Stomach (tissue), 4 donors: ENCODE measurements around the gene KDR.

Source experiments
- CTCF ChIP-seq, 7 experiments: fragments of 450-650 bp in 4 of 7; fragments of 200-600 bp in 3 of 7; sonication (generic) in 3 of 7; IDR thresholded peaks; one replicate each; pipeline ENCODE4 v1.5.1; 2016 to 2019; ENCODE audit warnings: antibody characterized with exemption in 7 of 7, control low read depth in 2 of 7, mild to moderate bottlenecking in 1 of 7
- POLR2A ChIP-seq, 4 donors: fragments of 450-650 bp; IDR thresholded peaks; one replicate each; pipeline ENCODE4 v1.6.1; 2016; ENCODE audit warnings: antibody characterized with exemption in 4 of 4, control low read depth in 2 of 4, mild to moderate bottlenecking in 1 of 4, moderate library complexity in 1 of 4
- POLR2AphosphoS5 ChIP-seq, 3 donors: sonication (generic); formaldehyde crosslinking; IDR thresholded peaks; one replicate each; pipeline ENCODE4 v1.6.1; 2016; ENCODE audit warnings: antibody characterized with exemption in 3 of 3

- TF ChIP-seq POLR2AphosphoS5 (IDR thresholded peaks at IDR 0.05) (no peak), CTCF (IDR thresholded peaks at IDR 0.05) (no peak), POLR2A (IDR thresholded peaks at IDR 0.05) (no peak)
These were observed 47.8 kb downstream of the KDR start for GRCh38 chr4:55077577-55077976.
